ENCODE results near the gene HSPE1. TPM values are rescaled to one million over a fixed set of nuclear protein-coding genes. Genes with fewer than 3 reads are reported as not detected.

Gene HSPE1
- total RNA-seq, 4 donors from 2014 or later, result 22.3 to 55.0 (median 39.4) TPM

Small RNAs within 50 kb of the gene (small RNA-seq; reads per million reads assigned to genes)
- not detected for gene AC020550.1

Other genes starting within 250 kb of the HSPE1 start
- 10 to 100 TPM; 14.4 to 71.5 (median 23.2) TPM for gene ANKRD44, start 189.6 kb upstream of the HSPE1 start, total RNA-seq
- 1,000 to 10,000 TPM in 1 of 4 donors, 100 to 1,000 TPM in 3; 356 to 1,013 (median 641) TPM for gene SF3B1, start 65.4 kb upstream of the HSPE1 start, total RNA-seq
- 10 to 100 TPM; 23.8 to 34.1 (median 28.5) TPM for gene COQ10B, start 46.8 kb upstream of the HSPE1 start, total RNA-seq
- 100 to 1,000 TPM in 3 of 4 donors, 10 to 100 TPM in 1; 76.8 to 258 (median 161) TPM for gene HSPD1, start 539 bp upstream of the HSPE1 start, total RNA-seq
- gene MOB4, start 15.7 kb downstream of the HSPE1 start, total RNA-seq, result 10 to 100 TPM; 23.3 to 58.6 (median 43.0) TPM
- 10 to 100 TPM in 2 of 4 donors, 1 to 10 TPM in 2; 2.0 to 26.7 (median 9.5) TPM for gene RFTN2, start 175.2 kb downstream of the HSPE1 start, total RNA-seq
- gene MARS2, start 205.0 kb downstream of the HSPE1 start, total RNA-seq, result 10 to 100 TPM in 1 of 4 donors, 1 to 10 TPM in 2, not detected in 1; 4.7 to 17.9 (median 8.0) TPM

Measured in uterus (tissue), 4 donors.